PFSK-1 (cell line): ENCODE measurements around the gene SCAMP3.
A peak's percentile ranks its signal among the peaks of the same experiment; 100 is the strongest.

Source experiments
- FOXP2 ChIP-seq: optimal IDR thresholded peaks from 2 replicates; pipeline ENCODE3; 2011; ENCODE audit warnings: borderline replicate concordance, control low read depth, inconsistent platforms; ENCODE audit not compliant: insufficient read depth; ENCODE audit errors: extremely low read length, extremely low read depth
- POLR2AphosphoS5 ChIP-seq: IDR thresholded peaks from 2 replicates; pipeline ENCODE4 v1.6.1; 2012; ENCODE audit warnings: low read depth, mild to moderate bottlenecking, control low read depth, low read length, moderate library complexity
- REST ChIP-seq, 2 experiments: IDR thresholded peaks; 2 replicates each; pipeline versions ENCODE4 v1.6.1 to v1.8.0; 2011 to 2012; ENCODE audit warnings: low read depth in 2 of 2, low read length in 2 of 2, control low read depth in 1 of 2, inconsistent platforms in 1 of 2, mild to moderate bottlenecking in 1 of 2, moderate library complexity in 1 of 2; ENCODE audit not compliant: insufficient read depth in 1 of 2
- SIN3A ChIP-seq: IDR thresholded peaks from 2 replicates; pipeline ENCODE4 v1.6.1; 2012; ENCODE audit warnings: mild to moderate bottlenecking, low read length, moderate library complexity, borderline replicate concordance; ENCODE audit not compliant: insufficient read depth
- TAF1 ChIP-seq: IDR thresholded peaks from 2 replicates; pipeline ENCODE4 v1.6.1; 2012; ENCODE audit warnings: low read length, control low read depth, borderline replicate concordance; ENCODE audit not compliant: insufficient read depth

SCAMP3 gene

GRCh38 chr1:155208541-155209311 is 53.4 kb downstream of the SCAMP3 start, which contains the start of gene MTX1:
MTX1 (plus strand) TSS chr1:155208695; CDS start chr1:155208805, 110 bp downstream.
- TF ChIP-seq REST (IDR thresholded peaks at IDR 0.05; ENCODE audit: insufficient read depth in 1 of 2, low read depth in 2 of 2, low read length in 2 of 2) (no peak), POLR2AphosphoS5 (no peak; the same call in 1 of the 2 replicates), FOXP2 (peak; percentile 8), SIN3A (peak; percentile 90; the same call in 1 of the 2 replicates), TAF1 (no peak)

GRCh38 chr1:155207806-155208540 is 54.2 kb downstream of the SCAMP3 start, which contains the start of gene THBS3:
THBS3 (minus strand) TSS chr1:155207897; CDS start chr1:155207876, 21 bp downstream.
- TF ChIP-seq REST (IDR thresholded peaks at IDR 0.05; ENCODE audit: insufficient read depth in 1 of 2, low read depth in 2 of 2, low read length in 2 of 2) (no peak), POLR2AphosphoS5 (no peak), TAF1 (no peak), FOXP2 (no peak), SIN3A (no peak)

- TF ChIP-seq POLR2AphosphoS5 (no peak), REST (IDR thresholded peaks at IDR 0.05; ENCODE audit: insufficient read depth in 1 of 2, low read depth in 2 of 2, low read length in 2 of 2) (no peak), TAF1 (no peak), FOXP2 (peak; percentile 14)
Observed at GRCh38 chr1:155206891-155207805, 55.0 kb downstream of the SCAMP3 start.
